Measurements from ENCODE around the gene OR2AG2. TPM values are rescaled to one million over a fixed set of nuclear protein-coding genes. Genes with fewer than 3 reads are reported as not detected.

Gene OR2AG2
- total RNA-seq, 1 donor from 2014 or later = 0.27 TPM

GRCh38 chr11:6737872-6738466 is 33.8 kb downstream of the OR2AG2 start:
- H3K27ac Mint-ChIP-seq = no peak overlapping the region
- H3K9me3 Mint-ChIP-seq = peaks cover 7% of the 10 kb centered on the region
- peak; percentile 60 for TF ChIP-seq CTCF (IDR thresholded peaks at IDR 0.05; ENCODE audit: unreplicated experiment)
- H3K27me3 Mint-ChIP-seq (ENCODE audit: low read depth) = peaks cover 17% of the 10 kb centered on the region
- H3K4me1 Mint-ChIP-seq = peaks cover 2% of the 10 kb centered on the region
- H3K36me3 Mint-ChIP-seq = no peaks in the 10 kb centered on the region
- no peak overlapping the region for H3K4me3 Mint-ChIP-seq
- DNase-seq (ENCODE audit: low spot score in 2 of 2, unreplicated experiment in 2 of 2) = peak in 1 of 2 experiments; percentile 41

GRCh38 chr11:6736495-6737121 is 35.2 kb downstream of the OR2AG2 start:
- no peak for DNase-seq (ENCODE audit: low spot score in 2 of 2, unreplicated experiment in 2 of 2)
- Mint-ChIP-seq H3K27ac (no peak overlapping the region), H3K4me1 (peaks cover 2% of the 10 kb centered on the region), H3K36me3 (no peaks in the 10 kb centered on the region), H3K4me3 (no peak overlapping the region), H3K27me3 (ENCODE audit: low read depth) (peaks cover 13% of the 10 kb centered on the region), H3K9me3 (peaks cover 7% of the 10 kb centered on the region)
- TF ChIP-seq CTCF (IDR thresholded peaks at IDR 0.05; ENCODE audit: unreplicated experiment) = no peak

- Mint-ChIP-seq H3K27me3 (ENCODE audit: low read depth) (peaks cover 11% of the 10 kb centered on the region), H3K4me1 (peaks cover 2% of the 10 kb centered on the region), H3K9me3 (peaks cover 7% of the 10 kb centered on the region), H3K36me3 (no peaks in the 10 kb centered on the region), H3K4me3 (no peak overlapping the region), H3K27ac (no peak overlapping the region)
- TF ChIP-seq CTCF (IDR thresholded peaks at IDR 0.05; ENCODE audit: unreplicated experiment) = no peak
- DNase-seq (ENCODE audit: low spot score in 2 of 2, unreplicated experiment in 2 of 2) = no peak
These were observed 36.5 kb downstream of the OR2AG2 start for GRCh38 chr11:6735306-6735705.

- H3K9me3 Mint-ChIP-seq = peaks cover 7% of the 10 kb centered on the region
- DNase-seq (ENCODE audit: low spot score in 2 of 2, unreplicated experiment in 2 of 2) = no peak
- no peaks in the 10 kb centered on the region for H3K36me3 Mint-ChIP-seq
- no peak for TF ChIP-seq CTCF (IDR thresholded peaks at IDR 0.05; ENCODE audit: unreplicated experiment)
- peaks cover 9% of the 10 kb centered on the region for H3K27me3 Mint-ChIP-seq (ENCODE audit: low read depth)
- no peak overlapping the region for H3K27ac Mint-ChIP-seq
- no peak overlapping the region for H3K4me3 Mint-ChIP-seq
- peaks cover 2% of the 10 kb centered on the region for H3K4me1 Mint-ChIP-seq
These were observed 37.2 kb downstream of the OR2AG2 start for GRCh38 chr11:6734616-6735015.

- no peak overlapping the region for H3K4me3 Mint-ChIP-seq
- no peak overlapping the region for H3K27ac Mint-ChIP-seq
- H3K4me1 Mint-ChIP-seq = peaks cover 2% of the 10 kb centered on the region
- DNase-seq (ENCODE audit: low spot score in 2 of 2, unreplicated experiment in 2 of 2) = no peak
- peaks cover 7% of the 10 kb centered on the region for H3K9me3 Mint-ChIP-seq
- H3K36me3 Mint-ChIP-seq = no peaks in the 10 kb centered on the region
- TF ChIP-seq CTCF (IDR thresholded peaks at IDR 0.05; ENCODE audit: unreplicated experiment) = no peak
- peaks cover 10% of the 10 kb centered on the region for H3K27me3 Mint-ChIP-seq (ENCODE audit: low read depth)
These were observed 38.2 kb downstream of the OR2AG2 start for GRCh38 chr11:6733326-6734275.

All from mesothelial cell of epicardium (in vitro differentiated cells).